NCI-H2107 treated with DMSO at 0.1 percent for 48 hours (cell line): ENCODE measurements around the gene BTNL8.

Source experiments
- DNase-seq: peaks from one replicate; lab custom pipeline; 2025; ENCODE audit not compliant: unreplicated experiment; lab: John Stamatoyannopoulos, UW

Gene BTNL8

GRCh38 chr5:180898621-180899246 lies at the start of gene BTNL8:
BTNL8 (plus strand) TSS chr5:180899159; CDS start chr5:180899311, 152 bp downstream.
- no peak for DNase-seq

GRCh38 chr5:180849827-180850226 lies 49.1 kb upstream of the BTNL8 start:
- no peak for DNase-seq

GRCh38 chr5:180850434-180851078 lies 48.4 kb upstream of the BTNL8 start:
- no peak for DNase-seq

- DNase-seq, result no peak
Observed at GRCh38 chr5:180852495-180852894, 46.5 kb upstream of the BTNL8 start.

GRCh38 chr5:180853121-180853847 lies 45.7 kb upstream of the BTNL8 start:
- no peak for DNase-seq

- no peak for DNase-seq
Observed at GRCh38 chr5:180853848-180854176, 45.1 kb upstream of the BTNL8 start.

GRCh38 chr5:180858586-180858985 lies 40.4 kb upstream of the BTNL8 start:
- no peak for DNase-seq

GRCh38 chr5:180860273-180860886 lies 38.6 kb upstream of the BTNL8 start:
- DNase-seq, result no peak

GRCh38 chr5:180860887-180861822 lies 37.8 kb upstream of the BTNL8 start, which contains the start of gene ZFP62:
ZFP62 (minus strand) TSS chr5:180861276; CDS start chr5:180861219, 57 bp downstream.
- DNase-seq, result peak; percentile 16

- DNase-seq, result no peak
Observed at GRCh38 chr5:180862645-180863044, 36.3 kb upstream of the BTNL8 start.

- no peak for DNase-seq
Observed at GRCh38 chr5:180865981-180866695, 32.8 kb upstream of the BTNL8 start.

GRCh38 chr5:180866985-180867384 lies 32.0 kb upstream of the BTNL8 start:
- no peak for DNase-seq

GRCh38 chr5:180868960-180869359 lies 30.0 kb upstream of the BTNL8 start:
- DNase-seq, result peak; percentile 46

GRCh38 chr5:180869587-180869986 lies 29.4 kb upstream of the BTNL8 start:
- DNase-seq, result no peak

- DNase-seq, result no peak
Observed at GRCh38 chr5:180870276-180871068, 28.5 kb upstream of the BTNL8 start.

GRCh38 chr5:180872419-180872818 lies 26.5 kb upstream of the BTNL8 start:
- DNase-seq, result no peak

- no peak for DNase-seq
Observed at GRCh38 chr5:180873615-180874520, 25.1 kb upstream of the BTNL8 start.
